BLaER1 treated with 17β-estradiol and CSF1 and Interleukin-3, amounts not matched to agents 10 nM and 100 nM (cell line): Measurements from ENCODE around the gene HECTD2.

Experiments
- H3K27ac ChIP-seq, 11 experiments: shearing (Covaris generic); formaldehyde crosslinking; 2 replicates each; pipeline ENCODE4 v1.8.1; 2022
- H3K27me3 ChIP-seq, 11 experiments: shearing (Covaris generic); formaldehyde crosslinking; 2 replicates each; pipeline ENCODE4 v1.8.1; 2022
- H3K36me3 ChIP-seq, 11 experiments: shearing (Covaris generic); formaldehyde crosslinking; 2 replicates each; pipeline ENCODE4 v1.8.1; 2022
- H3K4me1 ChIP-seq, 10 experiments: shearing (Covaris generic); formaldehyde crosslinking; 2 replicates each; pipeline ENCODE4 v1.8.1; 2022
- H3K4me2 ChIP-seq, 11 experiments: shearing (Covaris generic); formaldehyde crosslinking; 2 replicates each; pipeline ENCODE4 v1.8.1; 2022
- H3K4me3 ChIP-seq, 10 experiments: shearing (Covaris generic); formaldehyde crosslinking; 2 replicates each; pipeline ENCODE4 v1.8.1; 2022
- H3K9ac ChIP-seq, 11 experiments: shearing (Covaris generic); formaldehyde crosslinking; 2 replicates each; pipeline ENCODE4 v1.8.1; 2022
- H3K9me3 ChIP-seq, 11 experiments: shearing (Covaris generic); formaldehyde crosslinking; replicated peaks in 1 of 11; 2 replicates each; pipeline ENCODE4 v1.8.1; 2022
- H4K20me1 ChIP-seq, 11 experiments: shearing (Covaris generic); formaldehyde crosslinking; 2 replicates each; pipeline ENCODE4 v1.8.1; 2022
- Cebpa-rat ChIP-seq, 11 experiments: shearing (Covaris generic); IDR thresholded peaks; 2 replicates each; pipeline ENCODE4 v1.8.1; 2022

The HECTD2 gene

GRCh38 chr10:91487911-91488582 lies 77.9 kb downstream of the HECTD2 start:
- Histone ChIP-seq H3K9me3 (no peaks in the 10 kb centered on the region), H3K9ac (no peak overlapping the region), H3K27ac (no peak overlapping the region), H4K20me1 (no peaks in the 10 kb centered on the region), H3K36me3 (peaks cover 0 to 62% (median 0%) of the 10 kb centered on the region in 11 experiments; a peak in 5 of 22 replicates), H3K4me1 (no peaks in the 10 kb centered on the region), H3K27me3 (no peaks in the 10 kb centered on the region), H3K4me2 (no peak overlapping the region), H3K4me3 (no peak overlapping the region)
- no peak for TF ChIP-seq Cebpa-rat (IDR thresholded peaks at IDR 0.05)

DNA sequence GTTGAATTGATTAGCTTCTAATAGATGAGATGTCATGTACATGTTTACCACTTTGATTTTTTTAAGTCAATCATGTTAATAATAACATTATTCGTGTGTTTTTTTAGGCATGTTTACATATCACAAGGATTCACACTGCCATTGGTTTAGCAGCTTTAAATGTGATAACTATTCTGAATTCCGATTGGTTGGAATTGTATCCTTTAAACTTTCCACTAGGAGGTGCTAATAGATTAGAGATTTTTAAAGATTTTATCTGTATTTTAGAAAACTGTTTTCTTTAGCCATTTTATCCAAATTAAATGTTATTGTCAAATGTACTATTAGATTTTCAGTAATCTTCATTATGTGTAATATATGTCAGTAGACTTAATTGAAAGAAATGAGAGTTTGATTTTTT lies 83.2 kb downstream of the HECTD2 start:
- Histone ChIP-seq H3K4me1 (no peaks in the 10 kb centered on the region), H3K9me3 (no peaks in the 10 kb centered on the region), H4K20me1 (no peaks in the 10 kb centered on the region), H3K27ac (no peak overlapping the region), H3K4me2 (no peak overlapping the region), H3K4me3 (no peak overlapping the region), H3K36me3 (peaks cover 0 to 11% (median 0%) of the 10 kb centered on the region in 11 experiments; a peak in 2 of 22 replicates), H3K9ac (no peak overlapping the region), H3K27me3 (no peaks in the 10 kb centered on the region)
- no peak for TF ChIP-seq Cebpa-rat (IDR thresholded peaks at IDR 0.05)

GRCh38 chr10:91495402-91495801 lies 85.3 kb downstream of the HECTD2 start:
- H4K20me1 ChIP-seq = no peaks in the 10 kb centered on the region
- no peak overlapping the region for H3K9ac ChIP-seq
- no peaks in the 10 kb centered on the region for H3K9me3 ChIP-seq
- H3K4me1 ChIP-seq = no peaks in the 10 kb centered on the region
- H3K27me3 ChIP-seq = no peaks in the 10 kb centered on the region
- peaks cover 0 to 26% (median 0%) of the 10 kb centered on the region in 11 experiments; a peak in 7 of 22 replicates for H3K36me3 ChIP-seq
- H3K4me3 ChIP-seq = no peak overlapping the region
- H3K27ac ChIP-seq = no peak overlapping the region
- H3K4me2 ChIP-seq = no peak overlapping the region
- TF ChIP-seq Cebpa-rat (IDR thresholded peaks at IDR 0.05) = no peak

DNA sequence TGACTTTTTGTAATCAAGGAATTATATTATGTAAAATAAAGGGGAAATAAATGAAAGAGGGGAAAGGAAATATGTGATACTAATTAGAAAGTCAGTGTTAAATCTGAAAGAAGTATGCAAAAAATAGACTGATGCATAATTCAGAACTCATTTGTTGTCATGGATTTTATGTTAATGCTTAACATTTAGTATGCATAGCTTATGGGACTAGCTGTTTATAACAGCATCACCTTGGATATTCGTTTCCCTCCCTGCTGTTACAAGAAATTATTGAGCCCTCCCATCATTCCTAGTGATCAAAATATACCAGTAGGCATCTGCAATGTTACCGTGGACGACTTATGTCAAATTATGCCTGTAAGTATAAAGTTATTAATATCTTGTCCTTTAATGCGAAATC lies 85.9 kb downstream of the HECTD2 start:
- Histone ChIP-seq H3K36me3 (peaks cover 0 to 32% (median 0%) of the 10 kb centered on the region in 11 experiments; a peak in 7 of 22 replicates), H3K9ac (no peak overlapping the region), H3K9me3 (no peaks in the 10 kb centered on the region), H3K27me3 (no peaks in the 10 kb centered on the region), H4K20me1 (no peaks in the 10 kb centered on the region), H3K27ac (no peak overlapping the region), H3K4me1 (no peaks in the 10 kb centered on the region), H3K4me2 (no peak overlapping the region), H3K4me3 (no peak overlapping the region)
- TF ChIP-seq Cebpa-rat (IDR thresholded peaks at IDR 0.05) = no peak

DNA sequence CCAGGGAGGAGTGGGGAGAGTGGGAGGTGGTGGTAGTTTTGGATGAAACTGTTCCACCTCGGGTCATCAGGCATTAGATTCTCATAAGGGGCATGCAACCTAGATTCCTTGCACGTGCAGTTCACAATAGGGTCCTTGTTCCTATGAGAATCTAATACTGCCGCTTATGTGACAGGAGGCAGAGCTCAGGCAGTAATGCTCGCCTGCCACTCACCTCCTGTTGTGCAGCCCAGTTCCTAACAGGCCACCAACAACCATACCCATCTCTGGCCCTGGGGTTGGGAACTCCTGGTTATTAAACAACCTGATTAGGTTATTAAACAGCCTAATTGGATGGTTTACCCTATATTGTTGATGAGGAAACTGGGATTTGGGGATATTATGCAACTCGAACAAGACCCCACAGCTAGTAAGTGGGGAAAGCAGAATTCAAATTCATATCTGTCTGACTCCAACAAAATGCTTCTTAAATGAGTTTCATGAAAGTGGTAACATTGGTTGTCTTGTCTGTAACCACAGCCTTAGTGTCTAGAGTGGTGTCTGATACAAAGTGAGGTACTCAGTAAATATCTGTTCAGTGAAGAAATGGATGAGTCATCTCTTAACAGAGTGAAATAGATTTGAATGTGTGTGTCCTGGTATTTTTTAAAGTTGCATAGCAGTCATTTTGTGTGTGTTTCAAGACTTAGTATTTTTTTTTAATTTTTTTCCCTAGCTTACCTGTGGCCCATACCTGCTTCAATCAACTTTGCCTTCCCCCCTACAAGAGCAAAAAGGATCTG lies 101.6 kb downstream of the HECTD2 start:
- Histone ChIP-seq H3K27ac (no peak overlapping the region), H3K4me2 (no peak overlapping the region), H3K9me3 (no peaks in the 10 kb centered on the region), H3K4me1 (peaks cover 0 to 36% (median 0%) of the 10 kb centered on the region in 10 experiments; a peak in 3 of 20 replicates), H3K4me3 (no peak overlapping the region), H3K27me3 (no peaks in the 10 kb centered on the region), H4K20me1 (no peaks in the 10 kb centered on the region), H3K9ac (no peak overlapping the region), H3K36me3 (peaks cover 0 to 15% (median 0%) of the 10 kb centered on the region in 11 experiments; a peak in 2 of 22 replicates)
- TF ChIP-seq Cebpa-rat (IDR thresholded peaks at IDR 0.05) = no peak

DNA sequence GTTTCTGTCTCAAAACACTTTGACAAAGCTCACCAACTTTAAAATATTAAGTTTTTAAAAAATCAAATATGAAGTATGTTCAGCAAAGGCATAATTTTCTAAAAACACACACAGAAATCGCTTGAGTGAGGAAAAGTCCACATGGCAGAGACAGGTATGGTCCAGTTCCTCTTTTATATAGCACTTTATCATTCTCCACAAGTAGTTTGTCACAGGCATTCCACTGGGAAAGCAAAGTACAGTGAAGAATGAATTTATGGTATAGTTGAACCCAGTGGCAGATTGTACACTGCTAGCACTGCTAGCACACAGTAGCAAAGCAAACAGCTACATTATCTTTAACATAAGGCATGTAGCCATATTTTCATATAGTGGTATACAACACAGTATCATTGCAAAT lies 102.3 kb downstream of the HECTD2 start:
- H3K9ac ChIP-seq = no peak overlapping the region
- no peak overlapping the region for H3K27ac ChIP-seq
- no peak overlapping the region for H3K4me3 ChIP-seq
- peaks cover 0 to 15% (median 0%) of the 10 kb centered on the region in 11 experiments; a peak in 2 of 22 replicates for H3K36me3 ChIP-seq
- TF ChIP-seq Cebpa-rat (IDR thresholded peaks at IDR 0.05) = no peak
- H3K27me3 ChIP-seq = no peaks in the 10 kb centered on the region
- peaks cover 0 to 36% (median 0%) of the 10 kb centered on the region in 10 experiments; a peak in 3 of 20 replicates for H3K4me1 ChIP-seq
- no peak overlapping the region for H3K4me2 ChIP-seq
- H4K20me1 ChIP-seq = no peaks in the 10 kb centered on the region
- H3K9me3 ChIP-seq = peaks cover 0 to 3% (median 0%) of the 10 kb centered on the region in 11 experiments; a peak in 5 of 22 replicates

DNA sequence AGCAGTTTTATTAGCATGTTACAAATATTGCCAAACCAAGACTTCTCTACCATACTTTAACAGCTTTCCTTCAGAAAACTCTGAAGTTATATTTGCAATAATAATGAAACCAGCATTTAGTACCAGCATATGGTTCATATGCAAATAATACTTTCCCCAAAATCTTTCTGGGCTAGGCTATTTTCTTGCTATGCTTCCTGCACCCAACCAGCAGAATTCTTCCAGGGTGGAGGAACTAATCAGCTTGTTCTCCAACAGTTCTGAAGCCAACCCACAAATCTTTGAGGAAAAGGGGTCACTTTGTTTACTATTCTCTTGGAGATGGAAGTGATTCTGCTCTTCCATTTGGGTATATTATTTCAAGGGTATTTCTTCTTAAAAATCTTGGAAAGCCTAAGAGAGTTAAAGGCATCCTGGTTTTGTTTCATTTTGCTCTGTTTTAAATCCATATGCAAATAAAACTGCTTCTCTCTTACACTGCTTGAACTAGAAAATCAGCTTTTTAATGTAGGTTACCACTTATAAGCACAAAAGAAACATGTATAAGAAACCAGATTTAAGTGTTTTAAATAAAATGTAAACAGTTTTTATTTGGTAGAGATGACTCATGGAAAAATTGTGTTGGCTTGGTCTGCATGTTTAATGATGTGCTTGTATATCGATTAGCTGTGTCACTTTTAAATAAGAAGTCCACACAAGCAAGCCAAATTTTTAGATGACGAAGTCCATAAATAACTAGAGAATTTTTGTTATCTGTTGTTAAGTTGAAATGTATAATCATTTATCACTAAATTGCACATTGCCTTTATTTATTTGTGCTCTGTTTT lies 103.7 kb downstream of the HECTD2 start:
- Histone ChIP-seq H3K27me3 (no peaks in the 10 kb centered on the region), H3K9me3 (peaks cover 0 to 8% (median 4%) of the 10 kb centered on the region in 11 experiments; a peak in 5 of 22 replicates), H3K27ac (peak overlapping the region in 1 of 11 experiments; percentile 18; a peak in 1 of 22 replicates), H3K9ac (no peak overlapping the region), H3K4me2 (peak overlapping the region in 2 of 11 experiments; percentile 34 to 50; a peak in 4 of 22 replicates), H3K4me1 (peaks cover 0 to 37% (median 0%) of the 10 kb centered on the region in 10 experiments; a peak in 3 of 20 replicates), H4K20me1 (no peaks in the 10 kb centered on the region), H3K36me3 (peaks cover 0 to 24% (median 0%) of the 10 kb centered on the region in 11 experiments; a peak in 2 of 22 replicates), H3K4me3 (no peak overlapping the region)
- TF ChIP-seq Cebpa-rat (IDR thresholded peaks at IDR 0.05) = no peak

DNA sequence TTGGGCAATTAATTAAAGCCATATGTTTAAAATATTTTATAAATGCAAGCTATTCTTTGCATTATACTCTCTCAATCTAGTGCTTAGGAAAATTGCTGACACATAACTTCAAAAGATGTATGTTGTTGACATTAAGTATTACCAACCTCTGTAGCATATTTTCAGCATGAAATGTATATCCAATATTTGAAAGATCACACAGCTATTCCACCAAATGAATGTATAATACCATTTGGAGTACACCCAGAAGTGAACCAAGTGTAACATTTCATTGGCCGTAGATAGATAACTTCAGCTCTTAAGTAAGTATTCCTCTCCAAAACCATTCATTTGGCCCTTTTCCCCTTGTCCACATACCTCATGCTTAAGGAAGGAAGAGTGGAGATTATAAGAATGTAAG lies 104.6 kb downstream of the HECTD2 start:
- H3K4me1 ChIP-seq = peaks cover 0 to 46% (median 0%) of the 10 kb centered on the region in 10 experiments; a peak in 5 of 20 replicates
- H3K27ac ChIP-seq = no peak overlapping the region
- peaks cover 0 to 24% (median 0%) of the 10 kb centered on the region in 11 experiments; a peak in 2 of 22 replicates for H3K36me3 ChIP-seq

More for the DNA sequence above, 104.6 kb downstream of the HECTD2 start:
- Histone ChIP-seq H4K20me1 (no peaks in the 10 kb centered on the region), H3K27me3 (no peaks in the 10 kb centered on the region), H3K9me3 (peaks cover 0 to 8% (median 4%) of the 10 kb centered on the region in 11 experiments; a peak in 5 of 22 replicates), H3K9ac (no peak overlapping the region), H3K4me2 (no peak overlapping the region), H3K4me3 (no peak overlapping the region)
- TF ChIP-seq Cebpa-rat (IDR thresholded peaks at IDR 0.05) = no peak
